ENCODE results near the gene IGF2BP3.

The IGF2BP3 gene

GRCh38 chr7:23291957-23292560 is 178.2 kb downstream of the IGF2BP3 start:
- DNase-seq = no peak

GRCh38 chr7:23290993-23291392 is 179.3 kb downstream of the IGF2BP3 start:
- no peak for DNase-seq

- DNase-seq = no peak
Measured at GRCh38 chr7:23287612-23288011, 182.7 kb downstream of the IGF2BP3 start.

GRCh38 chr7:23285657-23286646 is 184.3 kb downstream of the IGF2BP3 start:
- DNase-seq = no peak

GRCh38 chr7:23284871-23285270 is 185.4 kb downstream of the IGF2BP3 start:
- DNase-seq = no peak

- DNase-seq = no peak
Measured at GRCh38 chr7:23283086-23283485, 187.2 kb downstream of the IGF2BP3 start.

- DNase-seq = no peak
Measured at GRCh38 chr7:23279819-23280525, 190.3 kb downstream of the IGF2BP3 start.

GRCh38 chr7:23277359-23277989 is 192.8 kb downstream of the IGF2BP3 start:
- DNase-seq = peak; percentile 69

GRCh38 chr7:23276947-23277346 is 193.3 kb downstream of the IGF2BP3 start:
- DNase-seq = no peak

- no peak for DNase-seq
Measured at GRCh38 chr7:23276376-23276775, 193.9 kb downstream of the IGF2BP3 start.

- no peak for DNase-seq
Measured at GRCh38 chr7:23275912-23276311, 194.4 kb downstream of the IGF2BP3 start.

- DNase-seq = peak; percentile 89
Measured at GRCh38 chr7:23273141-23273599, 197.1 kb downstream of the IGF2BP3 start.

GRCh38 chr7:23272275-23272674 is 198.0 kb downstream of the IGF2BP3 start:
- DNase-seq = no peak

GRCh38 chr7:23268746-23269145 is 201.5 kb downstream of the IGF2BP3 start:
- no peak for DNase-seq

- no peak for DNase-seq
Measured at GRCh38 chr7:23268167-23268566, 202.1 kb downstream of the IGF2BP3 start.

- DNase-seq = no peak
Measured at GRCh38 chr7:23267357-23267756, 202.9 kb downstream of the IGF2BP3 start.

GRCh38 chr7:23266918-23267317 is 203.4 kb downstream of the IGF2BP3 start:
- no peak for DNase-seq

- DNase-seq = no peak
Measured at GRCh38 chr7:23264916-23265458, 205.3 kb downstream of the IGF2BP3 start.

- peak; percentile 36 for DNase-seq
Measured at GRCh38 chr7:23261843-23262452, 208.3 kb downstream of the IGF2BP3 start.

GRCh38 chr7:23260371-23260770 is 209.9 kb downstream of the IGF2BP3 start:
- no peak for DNase-seq
